ENCODE data around the gene DPP3. TPM values are rescaled to one million over a fixed set of nuclear protein-coding genes. Genes with fewer than 3 reads are reported as not detected.

DPP3 gene
- total and polyA plus RNA-seq, 8 donors, result 14.0 to 320 (median 28.2) TPM

GRCh38 chr11:66447012-66447411, 33.2 kb upstream of the DPP3 start:
- Histone ChIP-seq H3K27me3 (no peaks in the 10 kb centered on the region), H3K4me1 (no peaks in the 10 kb centered on the region), H3K27ac (no peak overlapping the region), H3K36me3 (no peaks in the 10 kb centered on the region), H3K9me3 (peaks cover 0 to 18% (median 11%) of the 10 kb centered on the region in 4 donors), H3K4me3 (no peak overlapping the region)
- TF ChIP-seq POLR2A (IDR thresholded peaks at IDR 0.05) (no peak), CTCF (IDR thresholded peaks at IDR 0.05) (no peak), EP300 (IDR thresholded peaks at IDR 0.05) (no peak), POLR2AphosphoS5 (IDR thresholded peaks at IDR 0.05) (no peak)
- no peak for DNase-seq
- intact Hi-C loops (cut with DNase I; ENCODE audit: low total_unique reads), result no loop called here

GRCh38 chr11:66448523-66448922, 31.7 kb upstream of the DPP3 start:
- H3K4me3 ChIP-seq, result no peak overlapping the region
- 66 to 76% (median 72%) methylated on average over 4 of the region's 4 CpGs for WGBS, 5 donors
- no peak overlapping the region for H3K27ac ChIP-seq
- peaks cover 0 to 8% (median 4%) of the 10 kb centered on the region in 4 donors for H3K9me3 ChIP-seq
- no peak for TF ChIP-seq CTCF (IDR thresholded peaks at IDR 0.05)
- no peak for DNase-seq
- H3K36me3 ChIP-seq, result no peaks in the 10 kb centered on the region
- intact Hi-C loops (cut with DNase I; ENCODE audit: low total_unique reads), result no loop called here
- no peaks in the 10 kb centered on the region for H3K27me3 ChIP-seq
- no peaks in the 10 kb centered on the region for H3K4me1 ChIP-seq

- H3K4me3 ChIP-seq, result no peak overlapping the region
- no peak for TF ChIP-seq EP300 (IDR thresholded peaks at IDR 0.05)
- TF ChIP-seq POLR2AphosphoS5 (IDR thresholded peaks at IDR 0.05), result no peak
- no peak for TF ChIP-seq CTCF (IDR thresholded peaks at IDR 0.05)
- TF ChIP-seq POLR2A (IDR thresholded peaks at IDR 0.05), result no peak
- H3K27me3 ChIP-seq, result no peaks in the 10 kb centered on the region
- no peak overlapping the region for H3K27ac ChIP-seq
- H3K4me1 ChIP-seq, result no peaks in the 10 kb centered on the region
- no peaks in the 10 kb centered on the region for H3K9me3 ChIP-seq
- no peaks in the 10 kb centered on the region for H3K36me3 ChIP-seq
- no peak for DNase-seq
- 62 to 75% (median 67%) methylated on average over 4 of the region's 4 CpGs for WGBS, 5 donors
- intact Hi-C loops (cut with DNase I; ENCODE audit: low total_unique reads), result no loop called here
Measured at GRCh38 chr11:66450560-66450959, 29.7 kb upstream of the DPP3 start.

- Histone ChIP-seq H3K9me3 (no peaks in the 10 kb centered on the region), H3K27ac (no peak overlapping the region), H3K36me3 (no peaks in the 10 kb centered on the region), H3K4me3 (no peak overlapping the region), H3K27me3 (no peaks in the 10 kb centered on the region), H3K4me1 (no peaks in the 10 kb centered on the region)
- no peak for TF ChIP-seq POLR2A (IDR thresholded peaks at IDR 0.05)
- no peak for TF ChIP-seq CTCF (IDR thresholded peaks at IDR 0.05)
- no peak for TF ChIP-seq POLR2AphosphoS5 (IDR thresholded peaks at IDR 0.05)
- TF ChIP-seq EP300 (IDR thresholded peaks at IDR 0.05), result no peak
- intact Hi-C loops (cut with DNase I; ENCODE audit: low total_unique reads), result no loop called here
- 75 to 84% (median 81%) methylated on average over 4 of the region's 4 CpGs for WGBS, 5 donors
- DNase-seq, result no peak
Measured at GRCh38 chr11:66451663-66452062, 28.6 kb upstream of the DPP3 start.
